Measurements from ENCODE around the gene RSPO1. TPM values are rescaled to one million over a fixed set of nuclear protein-coding genes. Genes with fewer than 3 reads are reported as not detected.
"Not testable (repeated sequence)": the region's sequence is repeated elsewhere in the genome, so short reads cannot be mapped to it uniquely, and the experiment has no call there.

RSPO1 gene
- total RNA-seq (2014; rRNA removed; shearing (Covaris generic)): 0.14 TPM in 1 of 2 replicates, not detected in the other

GRCh38 chr1:37634244-37634991 is at the start of gene RSPO1:
TSS of gene RSPO1 (minus strand) at chr1:37634892. CDS start at chr1:37629661, 5,231 bp downstream.
- H3K36me3 ChIP-seq (replicated peaks; ENCODE audit: control insufficient read depth, insufficient read depth, low read length): no peaks in the 10 kb centered on the region
- DNase-seq: peak; percentile 94
- peaks cover 92% of the 10 kb centered on the region for H3K27me3 ChIP-seq (ENCODE audit: control insufficient read depth, insufficient read depth, low read length)
- peak within 1 kb of the TSS; percentile 40 for H3K4me3 ChIP-seq (ENCODE audit: insufficient read depth, low read depth, low read length)

- not testable (repeated sequence) for H3K4me3 ChIP-seq (ENCODE audit: insufficient read depth, low read depth, low read length)
- peaks cover 34% of the 10 kb centered on the region for H3K36me3 ChIP-seq (replicated peaks; ENCODE audit: control insufficient read depth, insufficient read depth, low read length)
Measured at GRCh38 chr1:37684182-37684581, 49.5 kb upstream of the RSPO1 start.

DNA sequence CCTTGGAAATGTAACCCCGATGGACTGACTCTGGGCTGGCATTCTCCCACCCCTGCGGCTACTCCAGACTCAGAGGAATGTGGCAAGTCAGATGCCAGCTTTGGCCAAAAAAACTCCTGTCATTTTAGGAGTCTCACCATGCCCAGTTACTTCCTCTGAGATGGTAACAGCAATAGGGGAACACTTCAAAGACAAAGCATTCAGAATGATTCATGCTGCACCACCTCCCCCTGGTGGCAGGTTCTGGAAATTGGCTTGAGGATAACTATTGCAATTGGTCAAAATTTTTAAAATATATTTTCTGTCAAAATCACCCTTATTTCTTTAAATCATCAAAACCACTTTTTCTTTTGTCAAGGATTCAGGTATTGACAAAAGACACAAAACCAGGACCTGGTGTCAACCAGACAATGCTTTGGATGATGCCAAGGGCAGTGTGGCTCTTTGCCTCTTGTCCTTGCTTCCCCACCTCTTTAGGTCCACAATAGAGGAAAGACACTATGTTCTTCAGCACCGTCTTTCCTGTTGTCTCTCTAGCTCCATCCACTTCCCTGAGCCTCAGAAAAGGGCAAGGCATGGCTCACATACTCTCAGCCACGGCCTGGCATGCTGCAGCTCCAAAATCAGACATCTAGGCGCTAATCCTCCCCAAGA is 47.8 kb upstream of the RSPO1 start:
- H3K4me3 ChIP-seq (ENCODE audit: insufficient read depth, low read depth, low read length): no peak overlapping the region
- DNase-seq: peak; percentile 75
- peaks cover 25% of the 10 kb centered on the region for H3K36me3 ChIP-seq (replicated peaks; ENCODE audit: control insufficient read depth, insufficient read depth, low read length)
- no peaks in the 10 kb centered on the region; the same call in 1 of the 2 replicates for H3K27me3 ChIP-seq (ENCODE audit: control insufficient read depth, insufficient read depth, low read length)

More at GRCh38 chr1:37684182-37684581, 49.5 kb upstream of the RSPO1 start:
- DNase-seq; H3K27me3 ChIP-seq (ENCODE audit: control insufficient read depth, insufficient read depth, low read length): not testable (repeated sequence)

DNA sequence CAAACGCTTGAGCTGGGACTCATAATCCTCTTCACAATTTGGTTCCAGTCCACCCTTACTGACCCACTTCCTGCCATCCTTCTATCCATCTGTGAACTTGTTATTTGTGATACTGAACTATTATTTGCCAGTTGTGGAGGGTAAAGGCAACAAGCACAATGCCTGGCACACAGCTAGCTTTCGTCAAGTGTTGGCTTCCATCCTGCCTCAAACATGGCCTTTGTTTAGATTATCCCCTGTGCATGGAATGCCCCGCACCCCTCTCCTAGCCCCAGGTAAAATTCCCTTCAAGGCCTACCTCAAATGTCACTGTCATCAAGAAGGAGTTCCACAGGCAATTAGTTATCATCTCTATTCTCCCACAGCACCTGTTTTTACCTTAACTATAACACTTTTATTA is 46.2 kb upstream of the RSPO1 start:
- DNase-seq: no peak
- H3K27me3 ChIP-seq (ENCODE audit: control insufficient read depth, insufficient read depth, low read length): no peaks in the 10 kb centered on the region; the same call in 1 of the 2 replicates
- H3K4me3 ChIP-seq (ENCODE audit: insufficient read depth, low read depth, low read length): no peak overlapping the region
- peaks cover 17% of the 10 kb centered on the region for H3K36me3 ChIP-seq (replicated peaks; ENCODE audit: control insufficient read depth, insufficient read depth, low read length)

- Histone ChIP-seq H3K27me3 (ENCODE audit: control insufficient read depth, insufficient read depth, low read length) (no peaks in the 10 kb centered on the region; the same call in 1 of the 2 replicates), H3K36me3 (replicated peaks; ENCODE audit: control insufficient read depth, insufficient read depth, low read length) (peaks cover 3% of the 10 kb centered on the region), H3K4me3 (ENCODE audit: insufficient read depth, low read depth, low read length) (no peak overlapping the region)
- no peak for DNase-seq
Measured at GRCh38 chr1:37677808-37678207, 43.1 kb upstream of the RSPO1 start.

- no peak for DNase-seq
- Histone ChIP-seq H3K27me3 (ENCODE audit: control insufficient read depth, insufficient read depth, low read length) (peaks cover 3% of the 10 kb centered on the region; the same call in 1 of the 2 replicates), H3K4me3 (ENCODE audit: insufficient read depth, low read depth, low read length) (no peak overlapping the region), H3K36me3 (replicated peaks; ENCODE audit: control insufficient read depth, insufficient read depth, low read length) (no peaks in the 10 kb centered on the region; the same call in 1 of the 2 replicates)
Measured at GRCh38 chr1:37677143-37677439, 42.4 kb upstream of the RSPO1 start.

DNA sequence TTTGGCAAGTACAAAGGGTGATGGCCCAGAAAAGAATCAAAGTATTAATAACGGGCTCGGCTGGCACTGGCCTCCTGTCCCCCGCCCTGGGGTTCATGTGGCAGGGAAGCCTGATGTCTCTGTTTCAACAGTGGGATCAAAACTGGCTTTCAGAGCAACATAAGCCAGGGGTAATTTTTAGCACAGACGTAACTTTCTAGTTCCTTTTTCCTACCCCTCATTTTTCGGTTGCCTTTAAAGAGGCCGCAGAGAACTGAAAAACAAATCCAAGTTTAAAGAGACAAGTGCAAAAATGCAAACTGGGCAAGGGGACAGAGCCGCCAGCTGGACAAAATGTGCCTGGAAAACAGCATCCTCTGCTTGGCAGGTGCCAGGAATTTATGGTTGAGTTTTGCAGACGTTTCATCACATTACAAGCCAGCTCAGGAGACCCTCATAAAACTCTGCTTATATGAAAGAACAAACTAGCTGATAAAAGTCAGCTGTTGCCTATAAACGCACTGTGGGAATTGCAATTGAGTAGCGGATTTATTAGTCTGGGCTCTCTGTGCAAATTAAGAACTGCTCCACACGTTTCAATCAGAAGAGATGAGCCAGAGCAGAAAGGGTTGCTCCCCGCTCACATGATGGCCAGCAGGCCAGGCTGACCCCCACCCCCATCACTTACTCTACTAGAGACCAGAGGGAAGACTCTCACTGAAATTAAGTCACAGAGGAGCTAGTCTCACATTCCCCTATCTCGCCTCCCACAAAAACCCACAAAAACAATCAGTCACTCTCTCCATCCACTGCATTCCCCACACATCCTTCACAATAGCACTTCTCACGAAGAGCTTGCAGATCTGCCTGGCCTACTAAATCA is 41.8 kb upstream of the RSPO1 start:
- no peak overlapping the region for H3K4me3 ChIP-seq (ENCODE audit: insufficient read depth, low read depth, low read length)
- no peak for DNase-seq
- peaks cover 3% of the 10 kb centered on the region; the same call in 1 of the 2 replicates for H3K27me3 ChIP-seq (ENCODE audit: control insufficient read depth, insufficient read depth, low read length)
- no peaks in the 10 kb centered on the region; the same call in 1 of the 2 replicates for H3K36me3 ChIP-seq (replicated peaks; ENCODE audit: control insufficient read depth, insufficient read depth, low read length)

- Histone ChIP-seq H3K4me3 (ENCODE audit: insufficient read depth, low read depth, low read length) (no peak overlapping the region), H3K27me3 (ENCODE audit: control insufficient read depth, insufficient read depth, low read length) (peaks cover 12% of the 10 kb centered on the region), H3K36me3 (replicated peaks; ENCODE audit: control insufficient read depth, insufficient read depth, low read length) (no peaks in the 10 kb centered on the region)
- no peak for DNase-seq
Measured at GRCh38 chr1:37673920-37674319, 39.2 kb upstream of the RSPO1 start.

GRCh38 chr1:37672136-37672870 is 37.6 kb upstream of the RSPO1 start:
- no peak for DNase-seq
- peaks cover 16% of the 10 kb centered on the region for H3K27me3 ChIP-seq (ENCODE audit: control insufficient read depth, insufficient read depth, low read length)

GRCh38 chr1:37671261-37671660 is 36.6 kb upstream of the RSPO1 start:
- Histone ChIP-seq H3K36me3 (replicated peaks; ENCODE audit: control insufficient read depth, insufficient read depth, low read length) (no peaks in the 10 kb centered on the region), H3K27me3 (ENCODE audit: control insufficient read depth, insufficient read depth, low read length) (peaks cover 16% of the 10 kb centered on the region), H3K4me3 (ENCODE audit: insufficient read depth, low read depth, low read length) (no peak overlapping the region)
- DNase-seq: no peak

More at GRCh38 chr1:37672136-37672870, 37.6 kb upstream of the RSPO1 start:
- Histone ChIP-seq H3K36me3 (replicated peaks; ENCODE audit: control insufficient read depth, insufficient read depth, low read length) (no peaks in the 10 kb centered on the region), H3K4me3 (ENCODE audit: insufficient read depth, low read depth, low read length) (no peak overlapping the region)

DNA sequence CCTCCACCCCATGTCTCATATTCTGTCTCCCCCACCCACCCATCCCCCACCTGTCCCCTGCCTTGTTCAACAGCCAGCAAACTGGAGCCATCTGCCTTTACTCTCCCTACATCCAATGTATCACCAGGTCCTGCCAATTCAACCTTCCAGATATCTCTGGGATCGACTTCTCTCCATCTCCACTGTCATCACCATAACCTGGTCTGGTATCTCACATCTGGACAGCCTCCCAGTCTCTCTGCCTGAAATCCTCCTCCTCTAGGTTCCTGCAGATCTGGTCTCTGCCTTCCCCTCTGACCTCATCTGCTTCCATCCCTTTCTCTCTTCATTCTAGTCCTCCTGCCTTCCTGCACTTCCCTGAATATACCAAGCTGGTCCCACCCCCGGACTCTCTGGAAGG is 35.4 kb upstream of the RSPO1 start:
- Histone ChIP-seq H3K4me3 (ENCODE audit: insufficient read depth, low read depth, low read length) (no peak overlapping the region), H3K27me3 (ENCODE audit: control insufficient read depth, insufficient read depth, low read length) (peaks cover 16% of the 10 kb centered on the region)
- no peak for DNase-seq

DNA sequence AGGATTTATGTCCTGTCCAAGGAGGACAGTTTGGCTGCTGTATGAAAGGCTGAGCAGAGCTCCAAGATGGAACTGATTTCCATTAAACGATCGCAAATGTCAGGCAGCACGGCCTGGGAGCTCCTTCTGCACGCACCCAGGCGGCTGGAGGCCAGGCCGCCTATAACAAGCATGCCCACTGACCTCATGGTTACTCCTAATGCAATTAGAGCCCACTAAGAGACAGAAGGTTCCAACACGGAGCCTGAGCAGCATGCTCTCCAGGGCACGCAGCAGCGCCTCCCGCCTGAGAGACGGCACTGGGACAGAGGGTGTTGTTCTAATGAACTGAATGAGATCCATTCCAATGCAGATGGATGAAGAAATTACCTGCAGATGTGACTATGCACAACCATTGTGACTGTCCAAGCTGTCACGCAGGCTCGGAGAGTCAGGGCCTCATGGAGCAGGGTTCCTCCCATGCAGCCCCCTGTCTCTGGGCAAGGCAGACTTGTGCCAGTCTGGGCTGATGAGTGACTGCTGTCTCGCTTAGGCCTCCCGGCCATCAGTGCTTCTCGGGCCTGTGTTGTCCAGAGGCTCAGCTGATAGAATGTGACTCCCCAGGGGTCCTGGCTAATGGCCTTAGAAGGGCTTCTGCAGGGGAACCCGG is 32.5 kb upstream of the RSPO1 start:
- no peak overlapping the region for H3K4me3 ChIP-seq (ENCODE audit: insufficient read depth, low read depth, low read length)
- DNase-seq: peak; percentile 55
- H3K36me3 ChIP-seq (replicated peaks; ENCODE audit: control insufficient read depth, insufficient read depth, low read length): no peaks in the 10 kb centered on the region
- H3K27me3 ChIP-seq (ENCODE audit: control insufficient read depth, insufficient read depth, low read length): peaks cover 13% of the 10 kb centered on the region

More for the DNA sequence above, 35.4 kb upstream of the RSPO1 start:
- no peaks in the 10 kb centered on the region for H3K36me3 ChIP-seq (replicated peaks; ENCODE audit: control insufficient read depth, insufficient read depth, low read length)

DNA sequence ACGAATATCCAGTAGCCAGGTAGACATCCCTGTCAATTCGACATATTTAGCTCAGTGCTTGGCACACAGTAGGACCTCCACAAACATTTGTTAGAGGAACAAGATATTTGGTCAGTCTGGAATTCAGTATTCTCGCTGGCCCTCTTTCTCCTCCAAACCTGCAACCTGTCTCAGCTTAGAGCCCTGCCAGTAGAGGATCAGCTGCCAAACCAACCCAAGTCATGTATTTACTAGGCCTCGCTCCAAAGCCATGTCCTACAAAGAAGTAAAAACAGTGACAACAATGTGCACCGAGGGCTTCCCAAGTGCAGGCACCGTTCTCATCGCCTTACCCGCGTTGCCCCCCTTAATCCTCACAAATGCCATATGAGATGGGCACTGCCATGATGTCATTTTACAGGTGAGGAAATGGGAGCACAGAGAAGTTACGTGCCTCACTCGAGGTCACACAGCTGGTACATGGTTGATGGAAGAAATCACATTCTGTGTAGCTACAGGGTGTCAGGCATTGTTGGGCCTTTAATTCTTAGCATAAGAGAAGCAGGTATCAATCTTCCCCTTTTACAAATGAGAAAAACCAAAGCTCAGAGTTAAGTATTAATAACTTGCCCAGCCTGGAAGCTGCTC is 31.7 kb upstream of the RSPO1 start:
- peaks cover 16% of the 10 kb centered on the region for H3K27me3 ChIP-seq (ENCODE audit: control insufficient read depth, insufficient read depth, low read length)
- H3K36me3 ChIP-seq (replicated peaks; ENCODE audit: control insufficient read depth, insufficient read depth, low read length): no peaks in the 10 kb centered on the region
- H3K4me3 ChIP-seq (ENCODE audit: insufficient read depth, low read depth, low read length): no peak overlapping the region
- no peak for DNase-seq
